ENCODE data around the gene THUMPD2.

DNA sequence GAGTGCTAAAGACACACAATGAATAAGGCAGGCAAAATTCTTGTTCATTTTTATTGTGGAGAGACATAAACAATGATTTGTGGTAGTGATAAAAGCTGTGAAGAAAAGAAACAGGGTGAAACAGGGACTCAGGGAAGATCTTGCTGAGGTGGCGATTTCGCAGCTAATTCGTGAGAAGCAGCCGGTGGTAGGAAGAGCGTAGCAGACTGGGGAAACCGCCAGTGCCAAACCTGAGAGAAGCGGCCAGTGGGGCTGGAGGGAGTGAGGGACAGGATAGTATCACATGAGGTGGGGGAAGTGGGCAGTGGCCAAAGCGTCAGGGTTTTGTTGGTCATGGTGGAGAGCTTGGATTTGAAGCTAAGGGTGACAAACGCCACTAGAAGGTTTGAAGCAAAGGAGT is 71.1 kb downstream of the THUMPD2 start:
- TF ChIP-seq EZH2 (IDR thresholded peaks at IDR 0.05; ENCODE audit: insufficient read depth, poor library complexity, severe bottlenecking) (no peak), EZH2phosphoT487 (IDR thresholded peaks at IDR 0.05; ENCODE audit: insufficient read depth, low read depth) (no peak)
